ENCODE measurements around the gene DHX57. TPM values are rescaled to one million over a fixed set of nuclear protein-coding genes. Genes with fewer than 3 reads are reported as not detected.
"Not testable (repeated sequence)": the region's sequence is repeated elsewhere in the genome, so short reads cannot be mapped to it uniquely, and the experiment has no call there.

The DHX57 gene
- total RNA-seq, 1 donor from 2014 or later = 15.1 TPM

DNA sequence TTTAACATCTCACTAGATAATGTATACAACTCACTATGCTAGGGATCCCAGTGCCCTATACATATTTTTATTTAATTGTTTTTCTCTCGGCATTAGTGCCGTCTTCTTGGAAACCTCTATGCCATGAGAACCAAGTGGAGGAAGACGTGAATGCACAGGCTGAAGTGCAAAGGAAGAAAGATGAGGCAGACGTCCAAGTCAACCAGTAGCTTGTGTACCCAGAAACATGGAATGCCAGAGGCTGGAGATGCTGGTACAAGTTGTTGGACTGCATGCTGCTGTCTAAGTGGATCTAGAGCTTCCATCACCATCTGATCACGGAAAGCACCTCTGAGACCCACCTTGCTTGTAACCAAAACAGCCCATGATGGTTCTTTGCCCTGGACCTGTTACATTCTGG lies 110.2 kb downstream of the DHX57 start:
- intact Hi-C loops (cut with DNase I) = no loop called here
- no peaks in the 10 kb centered on the region for H3K36me3 ChIP-seq
- no peaks in the 10 kb centered on the region for H3K27me3 ChIP-seq
- H3K9me3 ChIP-seq = no peaks in the 10 kb centered on the region
- no peak for ATAC-seq
- H3K4me3 ChIP-seq = no peak overlapping the region
- DNase-seq = no peak
- H3K4me1 ChIP-seq = no peaks in the 10 kb centered on the region
- no peak overlapping the region for H3K27ac ChIP-seq
- TF ChIP-seq, protein P1, sequence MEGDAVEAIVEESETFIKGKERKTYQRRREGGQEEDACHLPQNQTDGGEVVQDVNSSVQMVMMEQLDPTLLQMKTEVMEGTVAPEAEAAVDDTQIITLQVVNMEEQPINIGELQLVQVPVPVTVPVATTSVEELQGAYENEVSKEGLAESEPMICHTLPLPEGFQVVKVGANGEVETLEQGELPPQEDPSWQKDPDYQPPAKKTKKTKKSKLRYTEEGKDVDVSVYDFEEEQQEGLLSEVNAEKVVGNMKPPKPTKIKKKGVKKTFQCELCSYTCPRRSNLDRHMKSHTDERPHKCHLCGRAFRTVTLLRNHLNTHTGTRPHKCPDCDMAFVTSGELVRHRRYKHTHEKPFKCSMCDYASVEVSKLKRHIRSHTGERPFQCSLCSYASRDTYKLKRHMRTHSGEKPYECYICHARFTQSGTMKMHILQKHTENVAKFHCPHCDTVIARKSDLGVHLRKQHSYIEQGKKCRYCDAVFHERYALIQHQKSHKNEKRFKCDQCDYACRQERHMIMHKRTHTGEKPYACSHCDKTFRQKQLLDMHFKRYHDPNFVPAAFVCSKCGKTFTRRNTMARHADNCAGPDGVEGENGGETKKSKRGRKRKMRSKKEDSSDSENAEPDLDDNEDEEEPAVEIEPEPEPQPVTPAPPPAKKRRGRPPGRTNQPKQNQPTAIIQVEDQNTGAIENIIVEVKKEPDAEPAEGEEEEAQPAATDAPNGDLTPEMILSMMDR (IDR thresholded peaks at IDR 0.05) = no peak

DNA sequence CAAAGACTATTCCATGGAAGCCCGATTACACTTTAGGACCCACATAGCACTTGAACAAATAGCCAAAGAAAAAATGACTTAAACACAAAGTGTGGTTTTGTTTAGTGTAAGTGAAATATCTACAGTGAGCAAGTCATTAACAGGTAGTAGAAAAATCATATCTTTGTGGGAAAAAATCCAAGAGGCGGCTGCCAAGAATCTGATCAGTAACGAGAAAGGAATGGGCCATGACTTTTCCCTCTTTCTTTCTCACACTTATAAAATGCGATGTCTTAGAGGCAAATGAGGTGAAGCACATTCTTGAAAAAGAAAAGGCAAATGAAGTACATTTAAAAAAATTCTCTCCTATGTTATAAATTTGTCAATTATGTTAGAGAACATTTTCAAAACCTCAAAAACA lies 110.6 kb downstream of the DHX57 start:
- TF ChIP-seq, protein P1 (IDR thresholded peaks at IDR 0.05) = no peak
- H3K9me3 ChIP-seq = no peaks in the 10 kb centered on the region
- no peak for ATAC-seq
- no peaks in the 10 kb centered on the region for H3K4me1 ChIP-seq
- no peak overlapping the region for H3K4me3 ChIP-seq
- intact Hi-C loops (cut with DNase I) = no loop called here
- H3K27ac ChIP-seq = no peak overlapping the region
- no peaks in the 10 kb centered on the region for H3K27me3 ChIP-seq
- H3K36me3 ChIP-seq = no peaks in the 10 kb centered on the region
- DNase-seq = no peak

GRCh38 chr2:38763728-38764127 lies 112.0 kb downstream of the DHX57 start:
- DNase-seq (no peak), ATAC-seq (no peak)
- Histone ChIP-seq H3K4me3 (no peak overlapping the region), H3K36me3 (no peaks in the 10 kb centered on the region), H3K9me3 (no peaks in the 10 kb centered on the region), H3K4me1 (no peaks in the 10 kb centered on the region), H3K27ac (no peak overlapping the region), H3K27me3 (no peaks in the 10 kb centered on the region)
- intact Hi-C loops (cut with DNase I) = no loop called here
- TF ChIP-seq, protein P1 (IDR thresholded peaks at IDR 0.05) = no peak

- no peaks in the 10 kb centered on the region for H3K27me3 ChIP-seq
- H3K9me3 ChIP-seq = no peaks in the 10 kb centered on the region
- no peak for DNase-seq
- no peaks in the 10 kb centered on the region for H3K4me1 ChIP-seq
- H3K36me3 ChIP-seq = no peaks in the 10 kb centered on the region
- TF ChIP-seq, protein P1 (IDR thresholded peaks at IDR 0.05) = no peak
- H3K4me3 ChIP-seq = no peak overlapping the region
- H3K27ac ChIP-seq = no peak overlapping the region
- no peak for ATAC-seq
- intact Hi-C loops (cut with DNase I) = no loop called here
Observed at GRCh38 chr2:38763228-38763627, 112.5 kb downstream of the DHX57 start.

GRCh38 chr2:38755891-38756290 lies 119.8 kb downstream of the DHX57 start:
- intact Hi-C loops (cut with DNase I); DNase-seq; H3K27me3 ChIP-seq; ATAC-seq; H3K4me3 ChIP-seq; H3K9me3 ChIP-seq; H3K4me1 ChIP-seq; H3K27ac ChIP-seq; H3K36me3 ChIP-seq: not testable (repeated sequence)

- peak overlapping the region; percentile 38 for H3K27ac ChIP-seq
- no peaks in the 10 kb centered on the region for H3K27me3 ChIP-seq
- DNase-seq = no peak
- peaks cover 3% of the 10 kb centered on the region for H3K36me3 ChIP-seq
- intact Hi-C loops (cut with DNase I) = no loop called here
- H3K4me3 ChIP-seq = peak overlapping the region; percentile 27
- no peak for ATAC-seq
- no peaks in the 10 kb centered on the region for H3K9me3 ChIP-seq
- TF ChIP-seq, protein P1 (IDR thresholded peaks at IDR 0.05) = no peak
- H3K4me1 ChIP-seq = peaks cover 4% of the 10 kb centered on the region
Observed at GRCh38 chr2:38754506-38754905, 121.2 kb downstream of the DHX57 start.

All from upper lobe of right lung (tissue), 1 donor.